Testis (tissue), 3 donors: Measurements from ENCODE around the gene MAGEA8. TPM values are rescaled to one million over a fixed set of nuclear protein-coding genes. Genes with fewer than 3 reads are reported as not detected.
"Not testable (repeated sequence)": the region's sequence is repeated elsewhere in the genome, so short reads cannot be mapped to it uniquely, and the experiment has no call there.

Source experiments
- DNase-seq: peaks from one replicate; pipeline ENCODE4 v3.0.0-alpha.2; 2019
- H3K27ac ChIP-seq, 2 donors: fragments of 200-600 bp; sonication (generic); one replicate each; pipeline ENCODE4 v1.5.1; 2019
- H3K27me3 ChIP-seq: fragments of 200-600 bp; sonication (generic); one replicate; pipeline ENCODE4 v1.5.1; 2019
- H3K36me3 ChIP-seq: fragments of 200-600 bp; sonication (generic); one replicate; pipeline ENCODE4 v1.5.1; 2017; ENCODE audit warnings: low read depth; ENCODE audit errors: missing control alignments
- H3K4me1 ChIP-seq: fragments of 200-600 bp; sonication (generic); one replicate; pipeline ENCODE4 v1.5.1; 2019
- H3K4me3 ChIP-seq, 2 donors: fragments of 200-600 bp; sonication (generic); one replicate each; pipeline ENCODE4 v1.5.1; 2017 to 2019
- H3K9me3 ChIP-seq: fragments of 200-600 bp; sonication (generic); one replicate; pipeline ENCODE4 v1.5.1; 2017
- CTCF ChIP-seq, 3 experiments: fragments of 450-650 bp in 2 of 3; fragments of 200-600 bp in 1 of 3; sonication (generic) in 1 of 3; IDR thresholded peaks; one replicate each; pipeline ENCODE4 v1.5.1; 2016 to 2019; ENCODE audit warnings: antibody characterized with exemption in 3 of 3, mild to moderate bottlenecking in 2 of 3, moderate library complexity in 1 of 3
- POLR2A ChIP-seq: fragments of 450-650 bp; IDR thresholded peaks from one replicate; pipeline ENCODE4 v1.6.1; 2017; ENCODE audit warnings: antibody characterized with exemption, mild to moderate bottlenecking, moderate library complexity
- WGBS, 2 donors: methylation state at CpG; one replicate each; pipeline ENCODE4 v1.1.5; 2018; 5-methylcytosine and 5-hydroxymethylcytosine counted together
- intact Hi-C: fragments of 100-400 bp; cut with DNase I; formaldehyde crosslinking; loops from one replicate; pipeline ENCODE4 v1.15.1; 2023; ENCODE audit warnings: low total_unique reads
- polyA plus RNA-seq: library from polyadenylated mRNA; stranded (reverse); fragments of 350-450 nt; fragmentation: Illumina TruSeq; extraction: RNeasy Lipid Tissue Mini Kit (QIAGEN cat#74804); gene quantifications from one replicate; pipeline ENCODE4 v1.2.3, GENCODE V29; 2014; ENCODE audit warnings: low read depth, low replicate concordance; ENCODE audit not compliant: insufficient read depth
- total RNA-seq, 2 donors: library from RNA; depleted of rRNA; stranded (reverse); fragments of >200 nt; gene quantifications; one replicate each; pipeline ENCODE4 v1.2.3, GENCODE V29; 2016

MAGEA8 gene
- total and polyA plus RNA-seq, 3 donors from 2014 or later, result 1.1 to 2.9 (median 2.0) TPM

DNA sequence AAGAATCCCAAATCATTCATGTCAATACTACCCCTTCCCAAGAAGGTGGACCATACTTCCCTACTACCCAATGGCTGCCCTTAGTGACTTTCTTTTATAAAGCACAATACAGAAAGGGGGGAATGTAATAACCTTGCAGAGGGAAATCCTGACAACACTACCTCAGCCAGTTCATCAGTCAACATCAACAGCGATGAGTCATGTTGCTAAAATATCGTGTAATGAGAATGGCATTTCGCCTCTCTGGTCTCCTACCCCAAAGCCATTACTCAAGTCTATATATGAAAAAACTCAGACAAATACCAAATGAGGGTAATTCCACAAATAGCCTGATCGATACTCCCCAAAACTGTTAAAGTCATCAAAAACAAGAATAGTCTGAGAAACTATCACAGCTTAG is 3.3 kb upstream of the MAGEA8 start:
- no peak for DNase-seq
- no peak overlapping the region for H3K27ac ChIP-seq
- H3K36me3 ChIP-seq, result no peaks in the 10 kb centered on the region
- no peak for TF ChIP-seq POLR2A
- no peak for TF ChIP-seq CTCF (IDR thresholded peaks at IDR 0.05)
- H3K4me3 ChIP-seq, result no peak overlapping the region
- 81 to 87% methylated on average over 4 of the region's 4 CpGs for WGBS, 2 donors
- no peaks in the 10 kb centered on the region for H3K9me3 ChIP-seq
- H3K4me1 ChIP-seq, result no peaks in the 10 kb centered on the region
- H3K27me3 ChIP-seq, result no peaks in the 10 kb centered on the region
- intact Hi-C loops, result no loop called here

DNA sequence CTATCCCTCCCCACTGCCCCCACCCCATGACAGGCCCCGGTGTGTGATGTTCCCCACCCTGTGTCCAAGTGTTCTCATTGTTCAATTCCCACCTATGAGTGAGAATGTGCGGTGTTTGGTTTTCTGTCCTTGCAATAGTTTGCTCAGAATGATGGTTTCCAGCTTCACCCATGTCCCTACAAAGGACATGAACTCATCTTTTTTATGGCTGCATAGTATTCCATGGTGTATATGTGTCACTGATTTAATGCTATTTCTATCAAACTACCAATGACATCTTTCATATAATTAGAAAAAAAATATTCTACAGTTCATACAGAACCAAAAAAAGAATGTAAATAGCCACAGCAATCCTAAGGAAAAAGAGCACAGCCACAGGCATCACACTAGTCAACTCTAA is 9.8 kb downstream of the MAGEA8 start:
- H3K4me3 ChIP-seq, DNase-seq, H3K27ac ChIP-seq, H3K36me3 ChIP-seq, H3K4me1 ChIP-seq, H3K27me3 ChIP-seq, H3K9me3 ChIP-seq, intact Hi-C loops: not testable (repeated sequence)
- 92 to 100% methylated on average over 2 of the region's 2 CpGs for WGBS, 2 donors

DNA sequence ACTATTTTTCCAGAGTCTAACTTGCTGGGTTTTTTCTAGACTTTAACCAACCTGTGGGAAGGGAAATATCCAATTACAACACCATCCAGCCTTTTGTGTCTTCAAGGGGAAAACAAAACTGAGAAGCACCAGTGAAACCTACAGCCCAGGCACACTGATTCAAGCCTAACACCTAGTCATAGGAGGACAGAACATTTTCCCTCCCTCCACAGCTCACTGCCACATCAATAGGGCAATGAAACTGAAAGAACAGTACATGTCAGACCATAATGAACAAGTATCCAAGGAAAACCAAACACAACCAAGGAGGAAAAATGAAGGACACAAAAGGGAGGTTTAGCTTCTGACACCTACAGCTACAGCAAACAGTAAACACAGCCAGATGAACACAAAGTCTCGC is 17.6 kb downstream of the MAGEA8 start:
- Histone ChIP-seq H3K27ac (no peak overlapping the region), H3K9me3 (no peaks in the 10 kb centered on the region), H3K4me1 (no peaks in the 10 kb centered on the region), H3K36me3 (no peaks in the 10 kb centered on the region), H3K4me3 (no peak overlapping the region), H3K27me3 (no peaks in the 10 kb centered on the region)
- no peak for TF ChIP-seq CTCF (IDR thresholded peaks at IDR 0.05)
- no peak for TF ChIP-seq POLR2A
- intact Hi-C loops, result no loop called here
- DNase-seq, result no peak
- WGBS, 2 donors, result 88 to 92% methylated on average over 1 of the region's 1 CpG

DNA sequence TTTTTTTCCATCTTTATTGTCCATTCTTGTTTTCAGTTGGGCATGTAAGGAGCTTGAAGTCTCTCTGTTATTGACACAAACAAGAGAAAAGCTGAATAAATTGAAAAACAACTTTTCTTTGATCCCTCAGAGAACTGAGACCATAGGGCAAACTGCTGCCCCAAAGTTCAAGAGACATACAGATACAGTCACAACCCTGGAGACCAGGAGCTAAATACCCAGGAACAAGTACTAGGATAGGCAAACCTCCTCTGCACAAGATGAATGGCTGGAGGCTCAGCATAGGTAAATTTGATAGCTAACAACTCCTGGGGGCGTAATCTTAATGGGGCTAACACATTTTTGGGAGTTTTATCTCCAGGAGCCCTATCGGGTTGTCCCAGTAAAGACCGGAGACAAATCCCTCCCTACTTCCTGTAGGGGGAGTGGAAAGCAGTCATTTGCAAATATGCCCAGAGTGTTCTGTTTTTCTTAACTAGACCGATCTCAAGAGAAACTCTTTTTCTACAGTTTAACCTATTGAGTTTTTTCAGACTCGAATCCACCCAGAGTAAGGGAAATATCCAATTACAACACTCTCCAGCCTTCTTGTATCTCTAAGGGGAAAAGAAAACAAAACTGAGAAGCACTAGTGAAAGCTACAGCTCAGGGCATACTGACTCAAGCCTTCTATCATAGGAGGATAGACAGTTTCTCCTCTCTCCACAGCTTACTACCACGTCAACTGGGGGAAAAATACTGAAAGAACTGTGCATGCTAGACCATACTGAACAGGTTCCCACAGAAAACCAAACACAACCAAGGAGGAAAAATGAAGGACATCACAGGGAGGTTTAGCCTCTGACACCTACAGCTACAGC is 23.1 kb downstream of the MAGEA8 start:
- no peak for DNase-seq
- intact Hi-C loops, result no loop called here
- H3K9me3 ChIP-seq, result no peaks in the 10 kb centered on the region
- no peaks in the 10 kb centered on the region for H3K27me3 ChIP-seq
- no peak overlapping the region for H3K4me3 ChIP-seq
- no peaks in the 10 kb centered on the region for H3K4me1 ChIP-seq
- no peak overlapping the region for H3K27ac ChIP-seq
- TF ChIP-seq POLR2A (no peak), CTCF (IDR thresholded peaks at IDR 0.05) (no peak)
- no peaks in the 10 kb centered on the region for H3K36me3 ChIP-seq
- 6 to 20% methylated on average over 4 to 6 of the region's 6 CpGs for WGBS, 2 donors

DNA sequence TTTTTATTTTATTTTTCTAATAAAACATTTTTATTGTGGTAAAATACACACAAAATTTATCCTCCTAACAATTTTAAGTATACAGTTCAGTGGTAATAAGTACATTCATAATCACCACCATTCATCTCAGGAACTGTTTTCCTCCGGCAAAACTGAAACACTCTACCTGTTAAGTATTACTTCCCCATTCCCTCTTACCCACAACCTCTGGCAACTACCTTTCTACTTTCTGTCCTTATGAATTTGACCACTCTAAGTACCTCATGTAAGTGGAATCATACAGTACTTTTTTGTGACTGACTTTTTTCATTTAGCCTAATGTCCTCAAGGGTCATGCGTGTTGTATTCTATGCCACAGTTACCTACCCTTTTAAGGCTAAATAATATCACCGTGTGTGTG is 27.3 kb downstream of the MAGEA8 start:
- H3K4me3 ChIP-seq, result no peak overlapping the region
- no peaks in the 10 kb centered on the region for H3K36me3 ChIP-seq
- H3K9me3 ChIP-seq, result no peaks in the 10 kb centered on the region
- DNase-seq, result no peak
- intact Hi-C loops, result no loop called here
- 94 to 96% methylated on average over 3 of the region's 3 CpGs for WGBS, 2 donors
- H3K4me1 ChIP-seq, result no peaks in the 10 kb centered on the region
- no peaks in the 10 kb centered on the region for H3K27me3 ChIP-seq
- TF ChIP-seq POLR2A (no peak), CTCF (IDR thresholded peaks at IDR 0.05) (no peak)
- H3K27ac ChIP-seq, result no peak overlapping the region
